K562 (cell line): Measurements from ENCODE around the gene SHE. TPM values are rescaled to one million over a fixed set of nuclear protein-coding genes. Genes with fewer than 3 reads are reported as not detected.
A peak's percentile ranks its signal among the peaks of the same experiment; 100 is the strongest.

ENCODE experiments used
- ATAC-seq: fragments of 200-7000 bp; cut with Tn5 transposase; 3 replicates; pipeline ENCODE4 v1.9.1; 2020; ENCODE audit warnings: moderate library complexity
- BruUV-seq: library from RNA; stranded (reverse); fragments of 400-500 nt; replicated peaks from 2 replicates; lab custom pipeline; 2021; lab: Mats Ljungman, UMichigan
- CTCF ChIA-PET: fragments of 300-600 bp; formaldehyde crosslinking; extraction: SDS; loops from one replicate; lab custom pipeline; 2021; ENCODE audit warnings: low intra/inter-chr PET ratio; lab: Yijun Ruan, JAX
- POLR2A ChIA-PET: fragments of 300-600, 350-650 bp; sonication (Branson Sonifier 250); formaldehyde crosslinking; extraction: SDS; loops from one replicate; lab custom pipeline; 2021; ENCODE audit warnings: antibody characterized with exemption, inconsistent platforms; lab: Yijun Ruan, JAX
- DNase-seq, 4 experiments: peaks; one replicate each; pipeline versions ENCODE4 v3.0.0 to v3.0.0-alpha.2; 2011 to 2018; ENCODE audit warnings: low spot score in 3 of 4, mixed read lengths in 3 of 4; ENCODE audit errors: extremely low read depth in 1 of 4
- FAIRE-seq: peaks from 2 replicates; lab custom pipeline; 2011; peaks lifted over from hg19 to GRCh38; lab: Jason Lieb, UNC
- H2AFZ ChIP-seq: 2 replicates; pipeline ENCODE4 v1.6.0; 2011; ENCODE audit warnings: low read depth, low read length, control low read depth, inconsistent platforms
- H3K27ac ChIP-seq: fragments of 200-600 bp; 3 replicates; pipeline ENCODE4 v1.8.0; 2011; ENCODE audit warnings: low read depth, mild to moderate bottlenecking, control low read depth, inconsistent platforms, low read length, moderate library complexity, mixed read lengths; ENCODE audit errors: extremely low read depth
- H3K27me3 ChIP-seq, 2 experiments: fragments of 300-600 bp in 1 of 2; 2 replicates in 1 of 2; 3 replicates in 1 of 2; pipeline versions ENCODE4 v1.6.0 to v1.8.0; 2011; ENCODE audit warnings: inconsistent platforms in 2 of 2, low read length in 2 of 2, mild to moderate bottlenecking in 1 of 2, mixed read lengths in 1 of 2, moderate library complexity in 1 of 2; ENCODE audit not compliant: control insufficient read depth in 2 of 2, insufficient read depth in 2 of 2
- H3K36me3 ChIP-seq: fragments of 300-600 bp; 3 replicates; pipeline ENCODE4 v1.8.0; 2011; ENCODE audit warnings: mild to moderate bottlenecking, low read length, inconsistent platforms; ENCODE audit not compliant: control insufficient read depth, insufficient read depth
- H3K4me1 ChIP-seq, 2 experiments: fragments of 200-600 bp in 1 of 2; replicated peaks in 1 of 2; 2 replicates in 1 of 2; 3 replicates in 1 of 2; pipeline versions ENCODE4 v1.5.1 to v1.8.0; 2011; ENCODE audit warnings: inconsistent platforms in 2 of 2, low read length in 2 of 2, mild to moderate bottlenecking in 1 of 2, mixed read lengths in 1 of 2, moderate library complexity in 1 of 2; ENCODE audit not compliant: control insufficient read depth in 2 of 2, insufficient read depth in 2 of 2
- H3K4me2 ChIP-seq: 2 replicates; pipeline ENCODE4 v1.6.1; 2011; ENCODE audit warnings: low read length, control low read depth, inconsistent platforms, mixed read lengths; ENCODE audit not compliant: insufficient read depth
- H3K4me3 ChIP-seq: fragments of 200-600 bp; sonication (generic), shearing (Covaris generic); 2 replicates; pipeline ENCODE4 v1.5.1; 2016; ENCODE audit warnings: control low read depth, inconsistent platforms
- H3K79me2 ChIP-seq: fragments of 200-600 bp; 3 replicates; pipeline ENCODE4 v1.8.0; 2011; ENCODE audit warnings: low read length, inconsistent platforms; ENCODE audit not compliant: control insufficient read depth, insufficient read depth
- H3K9ac ChIP-seq, 2 experiments: 2 replicates each; pipeline versions ENCODE4 v1.6.0 to v1.6.1; 2011; ENCODE audit warnings: low read depth in 2 of 2, low read length in 2 of 2, control low read depth in 1 of 2, inconsistent platforms in 1 of 2, mild to moderate bottlenecking in 1 of 2, mixed read lengths in 1 of 2; ENCODE audit not compliant: insufficient read depth in 1 of 2
- H3K9me1 ChIP-seq: one replicate; pipeline ENCODE4 v1.6.0; 2011; ENCODE audit warnings: inconsistent platforms, mild to moderate bottlenecking, low read length, moderate library complexity; ENCODE audit not compliant: control insufficient read depth, insufficient read depth
- H3K9me3 ChIP-seq: replicated peaks from 2 replicates; pipeline ENCODE4 v1.5.1; 2011; ENCODE audit warnings: low read depth, low read length, inconsistent platforms; ENCODE audit not compliant: control insufficient read depth, insufficient read depth
- H4K20me1 ChIP-seq: replicated peaks from 2 replicates; pipeline ENCODE4 v1.6.1; 2011; ENCODE audit warnings: low read length, inconsistent platforms, mixed read lengths; ENCODE audit not compliant: control insufficient read depth, insufficient read depth
- CBFA2T2 ChIP-seq: fragments of 450-650 bp; conservative IDR thresholded peaks from 2 replicates; pipeline ENCODE4 v1.6.1; 2017; ENCODE audit warnings: mild to moderate bottlenecking
- CBX5 ChIP-seq: IDR thresholded peaks from 2 replicates; pipeline ENCODE4 v1.6.1; 2014; ENCODE audit warnings: low read depth, borderline replicate concordance
- ELF1 ChIP-seq: fragments of 200-800 bp; sonication (Bioruptor generic); IDR thresholded peaks from 2 replicates; pipeline ENCODE4 v1.6.1; 2016; ENCODE audit warnings: missing genetic modification characterization, missing compliant biosample characterization
- EP300 ChIP-seq: IDR thresholded peaks from 2 replicates; pipeline ENCODE4 v1.6.1; 2012; ENCODE audit warnings: low read length, improper control_type of control experiment
- ESRRA ChIP-seq: fragments of 450-650 bp; IDR thresholded peaks from 2 replicates; pipeline ENCODE4 v1.6.1; 2014; ENCODE audit warnings: low read depth, mild to moderate bottlenecking, moderate library complexity, borderline replicate concordance
- ETV6 ChIP-seq, 3 experiments: fragments of 150-350 bp in 1 of 3; sonication (generic) in 1 of 3; formaldehyde crosslinking in 1 of 3; IDR thresholded peaks; 2 replicates each; pipeline versions ENCODE4 v1.6.1 to v1.8.0; 2014 to 2022; ENCODE audit warnings: borderline replicate concordance in 2 of 3, low read depth in 2 of 3, antibody characterized with exemption in 1 of 3, low read length in 1 of 3, mild to moderate bottlenecking in 1 of 3, missing genetic modification reagents in 1 of 3
- HDAC8 ChIP-seq: fragments of 450-650 bp; IDR thresholded peaks from 2 replicates; pipeline ENCODE4 v1.6.1; 2016; ENCODE audit warnings: mild to moderate bottlenecking, missing genetic modification characterization, moderate library complexity, missing compliant biosample characterization
- MECOM ChIP-seq: fragments of 250-450 bp; sonication (Bioruptor Pico); IDR thresholded peaks from 2 replicates; pipeline ENCODE4 v1.8.0; 2022; ENCODE audit warnings: inconsistent platforms
- MEF2D ChIP-seq: conservative IDR thresholded peaks from 2 replicates; pipeline ENCODE4 v1.6.1; 2016; ENCODE audit warnings: low read depth, missing genetic modification characterization, missing compliant biosample characterization
- NR2C2 ChIP-seq, 2 experiments: fragments of 200-800 bp in 1 of 2; sonication (Bioruptor generic) in 1 of 2; sonication (generic) in 1 of 2; formaldehyde crosslinking in 1 of 2; IDR thresholded peaks; 2 replicates each; pipeline versions ENCODE4 v1.6.1 to v1.8.0; 2016 to 2022; ENCODE audit warnings: mild to moderate bottlenecking in 1 of 2, missing compliant biosample characterization in 1 of 2, missing genetic modification characterization in 1 of 2, missing genetic modification reagents in 1 of 2
- TEAD4 ChIP-seq, 2 experiments: sonication (generic) in 1 of 2; formaldehyde crosslinking in 1 of 2; IDR thresholded peaks; 2 replicates each; pipeline versions ENCODE4 v1.6.1 to v1.8.0; 2012 to 2022; ENCODE audit warnings: borderline replicate concordance in 1 of 2, inconsistent platforms in 1 of 2, low read length in 1 of 2, mild to moderate bottlenecking in 1 of 2, missing genetic modification reagents in 1 of 2
- YY1 ChIP-seq, 3 experiments: IDR thresholded peaks; 2 replicates each; pipeline ENCODE4 v1.6.1; 2011; ENCODE audit warnings: low read length in 2 of 3, mild to moderate bottlenecking in 2 of 3, moderate library complexity in 2 of 3, borderline replicate concordance in 1 of 3, control low read depth in 1 of 3, low read depth in 1 of 3; ENCODE audit not compliant: insufficient read depth in 3 of 3, insufficient replicate concordance in 2 of 3, control insufficient read depth in 1 of 3, insufficient read length in 1 of 3; ENCODE audit errors: extremely low read depth in 1 of 3
- WGBS: fragments of 100-300 bp; shearing (Covaris generic); methylation state at CpG from one replicate; pipeline ENCODE4 v1.1.6; 2016; ENCODE audit warnings: low coverage, mixed read lengths; ENCODE audit not compliant: insufficient coverage; ENCODE audit errors: missing lambda C conversion rate; 5-methylcytosine and 5-hydroxymethylcytosine counted together
- in situ Hi-C: fragments of 300-500 bp; cut with MboI; formaldehyde crosslinking; loops from 4 replicates; pipeline ENCODE4 v1.15.0; 2018; ENCODE audit warnings: inconsistent platforms, mixed read lengths
- intact Hi-C: fragments of 100-400 bp; cut with micrococcal nuclease; formaldehyde crosslinking; loops from 2 replicates; pipeline ENCODE4 v1.14.2; 2022
- polyA plus RNA-seq, 8 experiments: library from polyadenylated mRNA; depleted of rRNA in 4 of 8; stranded (reverse) in 5 of 8; unstranded in 3 of 8; fragments of >200 nt; fragmentation: Nextera tagmentation in 2 of 8; fragmentation: Illumina TruSeq in 1 of 8; extraction: Ambion mirVana in 2 of 8; extraction: Trizol in 1 of 8; gene quantifications; 2 replicates each; pipeline versions ENCODE4 v1.2.1 to v1.2.3, GENCODE V29; 2011 to 2014; ENCODE audit warnings: inconsistent platforms in 1 of 8, missing spikeins in 1 of 8
- total RNA-seq, 7 experiments: library from RNA; depleted of rRNA in 6 of 7; stranded (reverse); fragments of >200 nt in 6 of 7; fragmentation: Illumina TruSeq in 2 of 7; extraction: Trizol in 2 of 7; gene quantifications; 2 replicates each; pipeline versions ENCODE4 v1.2.1 to v1.2.3, GENCODE V29; 2011 to 2021; ENCODE audit warnings: low replicate concordance in 1 of 7
- TF ChIP-seq, protein P1 (sequence below), 2 experiments: fragments of 250-450 bp in 1 of 2; fragments of 450-650 bp in 1 of 2; sonication (Bioruptor Pico) in 1 of 2; IDR thresholded peaks; 2 replicates each; pipeline versions ENCODE4 v1.6.1 to v1.8.0; 2016 to 2021; ENCODE audit warnings: mild to moderate bottlenecking in 2 of 2, moderate library complexity in 2 of 2, missing compliant biosample characterization in 1 of 2, missing genetic modification characterization in 1 of 2
- TF ChIP-seq, protein P2 (sequence below), 2 experiments: IDR thresholded peaks in 1 of 2; conservative IDR thresholded peaks in 1 of 2; 2 replicates each; pipeline ENCODE4 v1.6.1; 2016; ENCODE audit warnings: low read depth in 2 of 2, mild to moderate bottlenecking in 1 of 2, missing compliant biosample characterization in 1 of 2, missing genetic modification characterization in 1 of 2, moderate library complexity in 1 of 2
- TF ChIP-seq, protein P3 (sequence below): sonication (generic); formaldehyde crosslinking; IDR thresholded peaks from 2 replicates; pipeline ENCODE4 v1.9.0; 2022; ENCODE audit warnings: mild to moderate bottlenecking, missing genetic modification reagents

SHE gene
- total and polyA plus RNA-seq, 9 of the 15 experiments (the other 6 are each of a cell fraction or from before 2014, with no cell fraction given) = 0.01 to 0.05 TPM; not detected in 7

DNA sequence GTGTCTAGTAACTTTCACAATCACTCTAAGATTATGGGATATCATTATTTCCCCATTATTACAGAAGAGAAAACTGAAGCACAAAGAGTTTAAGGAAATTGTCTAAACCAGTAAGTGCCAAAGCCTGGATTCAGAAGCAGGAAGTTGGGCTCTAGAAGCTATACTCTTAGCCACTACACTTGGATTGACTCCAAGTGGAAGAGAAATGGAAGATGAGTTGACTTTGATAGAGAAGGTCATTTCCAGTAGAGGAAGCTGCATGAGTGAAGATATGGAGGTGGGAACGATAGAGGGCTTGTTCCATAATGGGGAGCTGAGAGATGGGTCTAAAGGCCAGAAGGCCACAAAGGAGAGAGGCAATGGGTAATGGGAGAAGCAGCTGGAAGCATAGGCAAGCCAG lies 11.9 kb downstream of the SHE start:
- H3K4me3 ChIP-seq = no peak overlapping the region
- POLR2A ChIA-PET = interaction anchor here (0.5 to 1.7 kb wide), 3 partner anchors 10 to 172 kb away, joined by 3 to 7 read pairs (median 4); no protein-coding TSS in a partner anchor
- H2AFZ ChIP-seq = no peak overlapping the region
- H3K9ac ChIP-seq = no peak overlapping the region
- in situ Hi-C loops = no loop called here
- intact Hi-C loops = no loop called here
- 0 out of 5 replicates have a peak, but pooled peaks cover 0 to 3% of the 10 kb centered on the region in 2 experiments for H3K27me3 ChIP-seq
- H3K27ac ChIP-seq = no peak overlapping the region
- ATAC-seq (peak; percentile 55), FAIRE-seq (peak; percentile 68), DNase-seq (peak in 3 of 4 experiments; percentile 27 to 75 (median 33))
- CTCF ChIA-PET = interaction anchor here (0.6 to 1.0 kb wide), 2 partner anchors 12 to 39 kb away, joined by 3 to 4 read pairs; no protein-coding TSS in a partner anchor
- no peaks in the 10 kb centered on the region for H3K79me2 ChIP-seq
- H3K9me1 ChIP-seq = peaks cover 3% of the 10 kb centered on the region
- peak overlapping the region; percentile 22; the same call in 1 of the 2 replicates for H3K4me2 ChIP-seq
- WGBS = 0% methylated on average over 1 of the region's 1 CpG
- peaks cover 14 to 33% of the 10 kb centered on the region in 2 experiments for H3K4me1 ChIP-seq
- H3K9me3 ChIP-seq = no peaks in the 10 kb centered on the region
- H4K20me1 ChIP-seq = no peaks in the 10 kb centered on the region
- BruUV-seq = no TSS peak
- H3K36me3 ChIP-seq = no peaks in the 10 kb centered on the region
- TF ChIP-seq ETV6 (IDR thresholded peaks at IDR 0.05; ENCODE audit: borderline replicate concordance in 1 of 2, low read depth in 2 of 2, low read length in 1 of 2) (peak; percentile 85 to 95; a peak in 3 of 4 replicates), ETV6 (CRISPR knock-in tag; IDR thresholded peaks at IDR 0.05; ENCODE audit: borderline replicate concordance) (no peak), CBFA2T2 (peak; percentile 72), CBX5 (no peak), ESRRA (peak; percentile 94), TEAD4 (IDR thresholded peaks at IDR 0.05; ENCODE audit: low read length) (peak; percentile 50), TEAD4 (CRISPR knock-in tag; IDR thresholded peaks at IDR 0.05; ENCODE audit: borderline replicate concordance) (no peak), EP300 (peak; percentile 80), YY1 (IDR thresholded peaks at IDR 0.05; ENCODE audit: borderline replicate concordance in 1 of 3, control insufficient read depth in 1 of 3, extremely low read depth in 1 of 3, insufficient read depth in 3 of 3, insufficient read length in 1 of 3, insufficient replicate concordance in 2 of 3, low read depth in 1 of 3, low read length in 2 of 3) (no peak), MECOM (CRISPR knock-in tag) (peak; percentile 82; the same call in 1 of the 2 replicates), MEF2D (tag) (0 out of 2 replicates have a peak, but pooled peaks have one; percentile 32), ELF1 (tag) (0 out of 2 replicates have a peak, but pooled peaks have one; percentile 21), HDAC8 (0 out of 2 replicates have a peak, but pooled peaks have one; percentile 29), NR2C2 (CRISPR knock-in tag; IDR thresholded peaks at IDR 0.05) (no peak), NR2C2 (tag; IDR thresholded peaks at IDR 0.05) (peak; percentile 51)
- TF ChIP-seq, protein P1, sequence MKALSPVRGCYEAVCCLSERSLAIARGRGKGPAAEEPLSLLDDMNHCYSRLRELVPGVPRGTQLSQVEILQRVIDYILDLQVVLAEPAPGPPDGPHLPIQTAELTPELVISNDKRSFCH (CRISPR knock-in tag; IDR thresholded peaks at IDR 0.05) = no peak
- TF ChIP-seq, protein P1 (tag; IDR thresholded peaks at IDR 0.05) = peak; percentile 84
- TF ChIP-seq, protein P2, sequence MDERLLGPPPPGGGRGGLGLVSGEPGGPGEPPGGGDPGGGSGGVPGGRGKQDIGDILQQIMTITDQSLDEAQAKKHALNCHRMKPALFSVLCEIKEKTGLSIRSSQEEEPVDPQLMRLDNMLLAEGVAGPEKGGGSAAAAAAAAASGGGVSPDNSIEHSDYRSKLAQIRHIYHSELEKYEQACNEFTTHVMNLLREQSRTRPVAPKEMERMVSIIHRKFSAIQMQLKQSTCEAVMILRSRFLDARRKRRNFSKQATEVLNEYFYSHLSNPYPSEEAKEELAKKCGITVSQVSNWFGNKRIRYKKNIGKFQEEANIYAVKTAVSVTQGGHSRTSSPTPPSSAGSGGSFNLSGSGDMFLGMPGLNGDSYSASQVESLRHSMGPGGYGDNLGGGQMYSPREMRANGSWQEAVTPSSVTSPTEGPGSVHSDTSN (CRISPR knock-in tag; IDR thresholded peaks at IDR 0.05; ENCODE audit: low read depth) = no peak
- TF ChIP-seq, protein P2 (tag; conservative IDR thresholded peaks at IDR 0.05; ENCODE audit: low read depth) = peak; percentile 59
- TF ChIP-seq, protein P3, sequence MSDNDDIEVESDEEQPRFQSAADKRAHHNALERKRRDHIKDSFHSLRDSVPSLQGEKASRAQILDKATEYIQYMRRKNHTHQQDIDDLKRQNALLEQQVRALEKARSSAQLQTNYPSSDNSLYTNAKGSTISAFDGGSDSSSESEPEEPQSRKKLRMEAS (CRISPR knock-in tag) = no peak
